OCI-LY1 (cell line): ENCODE data around the gene NFASC.

Experiments used
- H2AFZ ChIP-seq: fragments of 200-600 bp; sonication (generic), shearing (Covaris generic); 2 replicates; pipeline ENCODE4 v1.6.0; 2014; ENCODE audit warnings: antibody characterized with exemption, mild to moderate bottlenecking, low read length
- H3F3A ChIP-seq: fragments of 200-600 bp; sonication (generic), shearing (Covaris generic); 2 replicates; pipeline ENCODE4 v1.6.0; 2014; ENCODE audit warnings: mild to moderate bottlenecking, antibody characterized with exemption, low read length, moderate library complexity; ENCODE audit not compliant: insufficient read depth
- H3K27ac ChIP-seq: fragments of 200-600 bp; sonication (generic); 2 replicates; pipeline ENCODE4 v1.5.1; 2014; ENCODE audit warnings: low read length, mixed run types, mild to moderate bottlenecking, low read depth; ENCODE audit not compliant: poor library complexity, severe bottlenecking
- H3K27me3 ChIP-seq: fragments of 200-600 bp; sonication (generic); 2 replicates; pipeline ENCODE4 v1.6.0; 2014; ENCODE audit warnings: antibody characterized with exemption, mild to moderate bottlenecking, low read length, moderate library complexity; ENCODE audit not compliant: insufficient read depth
- H3K36me3 ChIP-seq: fragments of 200-600 bp; sonication (generic); 2 replicates; pipeline ENCODE4 v1.6.1; 2014; ENCODE audit warnings: mild to moderate bottlenecking, antibody characterized with exemption, low read length, moderate library complexity, mixed read lengths; ENCODE audit not compliant: insufficient read depth
- H3K4me1 ChIP-seq: fragments of 200-600 bp; sonication (generic); 2 replicates; pipeline ENCODE4 v1.5.1; 2014; ENCODE audit warnings: mild to moderate bottlenecking, low read length, moderate library complexity; ENCODE audit not compliant: insufficient read depth, severe bottlenecking
- H3K4me2 ChIP-seq: fragments of 200-600 bp; sonication (generic), shearing (Covaris generic); 2 replicates; pipeline ENCODE4 v1.6.1; 2014; ENCODE audit warnings: low read length
- H3K4me3 ChIP-seq: fragments of 200-600 bp; sonication (generic); 2 replicates; pipeline ENCODE4 v1.5.1; 2014; ENCODE audit warnings: low read length, low read depth, mild to moderate bottlenecking, mixed read lengths; ENCODE audit not compliant: poor library complexity, severe bottlenecking
- H3K79me2 ChIP-seq: fragments of 200-600 bp; shearing (Covaris generic); 2 replicates; pipeline ENCODE4 v1.6.1; 2016; ENCODE audit warnings: mixed run types, low read length, mixed read lengths; ENCODE audit not compliant: insufficient read depth
- H3K9ac ChIP-seq: fragments of 200-600 bp; sonication (generic), shearing (Covaris generic); 2 replicates; pipeline ENCODE4 v1.6.1; 2014; ENCODE audit warnings: mild to moderate bottlenecking, low read length, mixed read lengths
- H3K9me2 ChIP-seq: fragments of 200-600 bp; sonication (generic), shearing (Covaris generic); 2 replicates; pipeline ENCODE4 v1.6.1; 2014; ENCODE audit warnings: low read depth, mild to moderate bottlenecking, low read length, mixed read lengths
- H3K9me3 ChIP-seq: fragments of 200-600 bp; shearing (Covaris generic); 2 replicates; pipeline ENCODE4 v1.6.1; 2014; ENCODE audit warnings: low read length, mixed read lengths
- H4K20me1 ChIP-seq: fragments of 200-600 bp; sonication (generic), shearing (Covaris generic); 2 replicates; pipeline ENCODE4 v1.6.0; 2016; ENCODE audit warnings: mild to moderate bottlenecking, low read length; ENCODE audit not compliant: insufficient read depth
- CTCF ChIP-seq: fragments of 200-600 bp; sonication (generic), shearing (Covaris generic); IDR thresholded peaks from 2 replicates; pipeline ENCODE4 v1.5.1; 2017; ENCODE audit warnings: mild to moderate bottlenecking, antibody characterized with exemption, low read length, moderate library complexity, mixed read lengths
- EZH2 ChIP-seq: fragments of 200-600 bp; sonication (generic), shearing (Covaris generic); IDR thresholded peaks from 2 replicates; pipeline ENCODE4 v1.8.0; 2017; ENCODE audit warnings: borderline replicate concordance, mixed run types, mild to moderate bottlenecking, antibody characterized with exemption, low read length, moderate library complexity, mixed read lengths

NFASC gene

GRCh38 chr1:204894606-204895005 is 23.9 kb downstream of the NFASC start:
- H4K20me1 ChIP-seq, result no peaks in the 10 kb centered on the region
- H3K4me1 ChIP-seq, result no peaks in the 10 kb centered on the region
- no peak overlapping the region for H3K9ac ChIP-seq
- no peak overlapping the region for H3K4me3 ChIP-seq
- H3K9me2 ChIP-seq, result no peaks in the 10 kb centered on the region
- H3K4me2 ChIP-seq, result no peak overlapping the region
- no peaks in the 10 kb centered on the region for H3K36me3 ChIP-seq
- no peaks in the 10 kb centered on the region for H3K27me3 ChIP-seq
- H3K79me2 ChIP-seq, result no peaks in the 10 kb centered on the region
- H2AFZ ChIP-seq, result no peak overlapping the region
- H3F3A ChIP-seq, result no peaks in the 10 kb centered on the region
- no peaks in the 10 kb centered on the region for H3K9me3 ChIP-seq
- no peak for TF ChIP-seq CTCF
- no peak for TF ChIP-seq EZH2
- H3K27ac ChIP-seq, result no peak overlapping the region

- Histone ChIP-seq H3K79me2 (no peaks in the 10 kb centered on the region), H3K27ac (no peak overlapping the region), H3K4me3 (no peak overlapping the region), H4K20me1 (no peaks in the 10 kb centered on the region), H3K27me3 (no peaks in the 10 kb centered on the region), H3F3A (no peaks in the 10 kb centered on the region), H3K9ac (no peak overlapping the region), H3K4me2 (no peak overlapping the region), H3K9me2 (no peaks in the 10 kb centered on the region), H3K4me1 (no peaks in the 10 kb centered on the region), H3K9me3 (no peaks in the 10 kb centered on the region), H2AFZ (no peak overlapping the region), H3K36me3 (no peaks in the 10 kb centered on the region)
- TF ChIP-seq CTCF (no peak), EZH2 (no peak)
These were observed 25.4 kb downstream of the NFASC start for GRCh38 chr1:204896023-204896422.

- H3K9ac ChIP-seq, result no peak overlapping the region
- no peak overlapping the region for H2AFZ ChIP-seq
- no peak overlapping the region for H3K27ac ChIP-seq
- H3K9me2 ChIP-seq, result no peaks in the 10 kb centered on the region
- H3K27me3 ChIP-seq, result no peaks in the 10 kb centered on the region
- no peaks in the 10 kb centered on the region for H3K79me2 ChIP-seq
- H3K9me3 ChIP-seq, result no peaks in the 10 kb centered on the region
- no peaks in the 10 kb centered on the region for H3F3A ChIP-seq
- H3K4me2 ChIP-seq, result no peak overlapping the region
- H4K20me1 ChIP-seq, result no peaks in the 10 kb centered on the region
- no peak for TF ChIP-seq EZH2
- no peak for TF ChIP-seq CTCF
- no peaks in the 10 kb centered on the region for H3K36me3 ChIP-seq
- no peaks in the 10 kb centered on the region for H3K4me1 ChIP-seq
- no peak overlapping the region for H3K4me3 ChIP-seq
These were observed 26.3 kb downstream of the NFASC start for GRCh38 chr1:204896787-204897469.
